ENCODE data around the gene ASB15.

DNA sequence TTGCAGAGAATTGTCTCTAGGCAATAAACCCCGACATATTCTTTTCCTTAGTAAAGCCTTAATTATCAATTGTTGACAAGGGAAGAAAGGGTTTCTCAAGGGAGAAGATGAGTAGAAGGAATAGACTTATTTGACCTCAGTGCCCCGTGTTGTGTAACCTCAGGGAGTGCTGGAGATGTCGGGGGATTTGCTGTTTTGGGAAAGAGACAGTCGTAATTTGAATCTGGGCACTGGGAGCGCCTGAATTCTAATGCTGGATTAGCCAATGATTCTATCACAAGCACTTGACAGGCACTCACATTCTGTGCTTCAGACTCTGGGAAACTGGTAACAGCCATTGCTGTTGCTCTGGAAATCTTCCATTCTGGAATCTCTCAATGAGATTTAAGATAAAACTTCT lies 40.3 kb downstream of the ASB15 start:
- TF ChIP-seq, protein P1, sequence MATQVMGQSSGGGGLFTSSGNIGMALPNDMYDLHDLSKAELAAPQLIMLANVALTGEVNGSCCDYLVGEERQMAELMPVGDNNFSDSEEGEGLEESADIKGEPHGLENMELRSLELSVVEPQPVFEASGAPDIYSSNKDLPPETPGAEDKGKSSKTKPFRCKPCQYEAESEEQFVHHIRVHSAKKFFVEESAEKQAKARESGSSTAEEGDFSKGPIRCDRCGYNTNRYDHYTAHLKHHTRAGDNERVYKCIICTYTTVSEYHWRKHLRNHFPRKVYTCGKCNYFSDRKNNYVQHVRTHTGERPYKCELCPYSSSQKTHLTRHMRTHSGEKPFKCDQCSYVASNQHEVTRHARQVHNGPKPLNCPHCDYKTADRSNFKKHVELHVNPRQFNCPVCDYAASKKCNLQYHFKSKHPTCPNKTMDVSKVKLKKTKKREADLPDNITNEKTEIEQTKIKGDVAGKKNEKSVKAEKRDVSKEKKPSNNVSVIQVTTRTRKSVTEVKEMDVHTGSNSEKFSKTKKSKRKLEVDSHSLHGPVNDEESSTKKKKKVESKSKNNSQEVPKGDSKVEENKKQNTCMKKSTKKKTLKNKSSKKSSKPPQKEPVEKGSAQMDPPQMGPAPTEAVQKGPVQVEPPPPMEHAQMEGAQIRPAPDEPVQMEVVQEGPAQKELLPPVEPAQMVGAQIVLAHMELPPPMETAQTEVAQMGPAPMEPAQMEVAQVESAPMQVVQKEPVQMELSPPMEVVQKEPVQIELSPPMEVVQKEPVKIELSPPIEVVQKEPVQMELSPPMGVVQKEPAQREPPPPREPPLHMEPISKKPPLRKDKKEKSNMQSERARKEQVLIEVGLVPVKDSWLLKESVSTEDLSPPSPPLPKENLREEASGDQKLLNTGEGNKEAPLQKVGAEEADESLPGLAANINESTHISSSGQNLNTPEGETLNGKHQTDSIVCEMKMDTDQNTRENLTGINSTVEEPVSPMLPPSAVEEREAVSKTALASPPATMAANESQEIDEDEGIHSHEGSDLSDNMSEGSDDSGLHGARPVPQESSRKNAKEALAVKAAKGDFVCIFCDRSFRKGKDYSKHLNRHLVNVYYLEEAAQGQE (IDR thresholded peaks at IDR 0.05) = no peak
- TF ChIP-seq POLR2A (IDR thresholded peaks at IDR 0.05; ENCODE audit: low read length) (no peak), BHLHE40 (IDR thresholded peaks at IDR 0.05; ENCODE audit: low read depth, low read length) (no peak), NPAS2 (CRISPR knock-in tag; IDR thresholded peaks at IDR 0.05; ENCODE audit: borderline replicate concordance) (no peak)
- TF ChIP-seq, protein P2, sequence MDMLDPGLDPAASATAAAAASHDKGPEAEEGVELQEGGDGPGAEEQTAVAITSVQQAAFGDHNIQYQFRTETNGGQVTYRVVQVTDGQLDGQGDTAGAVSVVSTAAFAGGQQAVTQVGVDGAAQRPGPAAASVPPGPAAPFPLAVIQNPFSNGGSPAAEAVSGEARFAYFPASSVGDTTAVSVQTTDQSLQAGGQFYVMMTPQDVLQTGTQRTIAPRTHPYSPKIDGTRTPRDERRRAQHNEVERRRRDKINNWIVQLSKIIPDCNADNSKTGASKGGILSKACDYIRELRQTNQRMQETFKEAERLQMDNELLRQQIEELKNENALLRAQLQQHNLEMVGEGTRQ (IDR thresholded peaks at IDR 0.05) = no peak
- TF ChIP-seq, protein P3, sequence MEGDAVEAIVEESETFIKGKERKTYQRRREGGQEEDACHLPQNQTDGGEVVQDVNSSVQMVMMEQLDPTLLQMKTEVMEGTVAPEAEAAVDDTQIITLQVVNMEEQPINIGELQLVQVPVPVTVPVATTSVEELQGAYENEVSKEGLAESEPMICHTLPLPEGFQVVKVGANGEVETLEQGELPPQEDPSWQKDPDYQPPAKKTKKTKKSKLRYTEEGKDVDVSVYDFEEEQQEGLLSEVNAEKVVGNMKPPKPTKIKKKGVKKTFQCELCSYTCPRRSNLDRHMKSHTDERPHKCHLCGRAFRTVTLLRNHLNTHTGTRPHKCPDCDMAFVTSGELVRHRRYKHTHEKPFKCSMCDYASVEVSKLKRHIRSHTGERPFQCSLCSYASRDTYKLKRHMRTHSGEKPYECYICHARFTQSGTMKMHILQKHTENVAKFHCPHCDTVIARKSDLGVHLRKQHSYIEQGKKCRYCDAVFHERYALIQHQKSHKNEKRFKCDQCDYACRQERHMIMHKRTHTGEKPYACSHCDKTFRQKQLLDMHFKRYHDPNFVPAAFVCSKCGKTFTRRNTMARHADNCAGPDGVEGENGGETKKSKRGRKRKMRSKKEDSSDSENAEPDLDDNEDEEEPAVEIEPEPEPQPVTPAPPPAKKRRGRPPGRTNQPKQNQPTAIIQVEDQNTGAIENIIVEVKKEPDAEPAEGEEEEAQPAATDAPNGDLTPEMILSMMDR (IDR thresholded peaks at IDR 0.05) = no peak

Measured in A549 (cell line).